ENCODE results near the gene DYNC1LI1. TPM values are rescaled to one million over a fixed set of nuclear protein-coding genes. Genes with fewer than 3 reads are reported as not detected.

DYNC1LI1 gene
- polyA plus RNA-seq, 1 donor from 2014 or later, result 94.5 TPM

DNA sequence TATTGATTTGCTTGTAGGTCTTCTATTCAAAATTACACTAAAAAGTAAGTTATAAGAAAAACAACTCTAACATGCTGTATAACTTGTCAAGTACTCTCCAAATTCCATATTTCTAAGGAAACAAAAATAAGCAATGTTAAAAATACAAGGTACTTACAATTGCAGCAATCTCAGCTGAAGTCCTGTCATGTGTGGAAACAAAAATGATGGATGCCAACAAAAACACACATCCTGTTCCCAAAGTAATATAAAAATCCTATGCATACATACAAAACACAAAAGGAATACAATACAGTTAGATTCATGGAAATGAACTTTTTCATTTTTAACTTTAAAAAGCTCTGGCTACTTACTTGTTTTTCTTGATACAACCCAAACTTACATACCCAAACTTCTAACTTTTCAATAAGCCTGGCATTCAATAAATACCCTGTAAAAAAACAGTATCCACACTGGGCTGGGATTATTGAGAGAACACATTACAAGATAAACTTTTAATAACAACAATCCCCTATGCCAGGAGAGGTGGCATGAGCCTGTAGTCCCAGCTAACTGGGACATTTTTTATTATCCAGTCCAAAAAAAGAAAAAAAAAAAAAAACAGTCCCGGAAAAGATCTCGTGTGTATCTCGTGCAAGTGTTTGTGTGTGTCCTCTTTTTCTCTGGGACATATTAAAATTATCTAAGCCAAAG, 82.7 kb downstream of the DYNC1LI1 start:
- no peaks in the 10 kb centered on the region for H3F3A ChIP-seq (ENCODE audit: insufficient read depth, low read length, poor library complexity, severe bottlenecking)
- H3K4me2 ChIP-seq (ENCODE audit: low read length), result no peak overlapping the region
- H2AFZ ChIP-seq (ENCODE audit: low read depth, low read length), result no peak overlapping the region
- H3K79me2 ChIP-seq (replicated peaks; ENCODE audit: insufficient read depth, low read length), result peaks cover 4% of the 10 kb centered on the region
- no peak overlapping the region for H3K4me3 ChIP-seq (ENCODE audit: low read length)
- H3K9ac ChIP-seq (ENCODE audit: low read length), result no peak overlapping the region
- no peaks in the 10 kb centered on the region for H3K27me3 ChIP-seq (ENCODE audit: insufficient read depth, low read depth, low read length)
- no peak overlapping the region for H3K27ac ChIP-seq (ENCODE audit: low read length)
- H3K9me3 ChIP-seq (ENCODE audit: low read length), result no peaks in the 10 kb centered on the region
- no peaks in the 10 kb centered on the region for H3K9me2 ChIP-seq (ENCODE audit: insufficient read depth, low read length)
- no peaks in the 10 kb centered on the region for H3K36me3 ChIP-seq (ENCODE audit: insufficient read depth, low read length)
- no peaks in the 10 kb centered on the region for H4K20me1 ChIP-seq (ENCODE audit: insufficient read depth)
- TF ChIP-seq EP300 (conservative IDR thresholded peaks at IDR 0.05; ENCODE audit: poor library complexity, severe bottlenecking) (no peak), SMC3 (conservative IDR thresholded peaks at IDR 0.05; ENCODE audit: poor library complexity) (no peak), EZH2 (IDR thresholded peaks at IDR 0.05; ENCODE audit: borderline replicate concordance, insufficient read depth, low read length, poor library complexity, severe bottlenecking) (no peak), POLR2AphosphoS5 (IDR thresholded peaks at IDR 0.05) (no peak), RAD21 (conservative IDR thresholded peaks at IDR 0.05) (no peak), TAF1 (IDR thresholded peaks at IDR 0.05; ENCODE audit: low read depth) (no peak), MXI1 (conservative IDR thresholded peaks at IDR 0.05; ENCODE audit: poor library complexity, severe bottlenecking) (no peak)
- TF ChIP-seq, protein P1, sequence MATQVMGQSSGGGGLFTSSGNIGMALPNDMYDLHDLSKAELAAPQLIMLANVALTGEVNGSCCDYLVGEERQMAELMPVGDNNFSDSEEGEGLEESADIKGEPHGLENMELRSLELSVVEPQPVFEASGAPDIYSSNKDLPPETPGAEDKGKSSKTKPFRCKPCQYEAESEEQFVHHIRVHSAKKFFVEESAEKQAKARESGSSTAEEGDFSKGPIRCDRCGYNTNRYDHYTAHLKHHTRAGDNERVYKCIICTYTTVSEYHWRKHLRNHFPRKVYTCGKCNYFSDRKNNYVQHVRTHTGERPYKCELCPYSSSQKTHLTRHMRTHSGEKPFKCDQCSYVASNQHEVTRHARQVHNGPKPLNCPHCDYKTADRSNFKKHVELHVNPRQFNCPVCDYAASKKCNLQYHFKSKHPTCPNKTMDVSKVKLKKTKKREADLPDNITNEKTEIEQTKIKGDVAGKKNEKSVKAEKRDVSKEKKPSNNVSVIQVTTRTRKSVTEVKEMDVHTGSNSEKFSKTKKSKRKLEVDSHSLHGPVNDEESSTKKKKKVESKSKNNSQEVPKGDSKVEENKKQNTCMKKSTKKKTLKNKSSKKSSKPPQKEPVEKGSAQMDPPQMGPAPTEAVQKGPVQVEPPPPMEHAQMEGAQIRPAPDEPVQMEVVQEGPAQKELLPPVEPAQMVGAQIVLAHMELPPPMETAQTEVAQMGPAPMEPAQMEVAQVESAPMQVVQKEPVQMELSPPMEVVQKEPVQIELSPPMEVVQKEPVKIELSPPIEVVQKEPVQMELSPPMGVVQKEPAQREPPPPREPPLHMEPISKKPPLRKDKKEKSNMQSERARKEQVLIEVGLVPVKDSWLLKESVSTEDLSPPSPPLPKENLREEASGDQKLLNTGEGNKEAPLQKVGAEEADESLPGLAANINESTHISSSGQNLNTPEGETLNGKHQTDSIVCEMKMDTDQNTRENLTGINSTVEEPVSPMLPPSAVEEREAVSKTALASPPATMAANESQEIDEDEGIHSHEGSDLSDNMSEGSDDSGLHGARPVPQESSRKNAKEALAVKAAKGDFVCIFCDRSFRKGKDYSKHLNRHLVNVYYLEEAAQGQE (IDR thresholded peaks at IDR 0.05; ENCODE audit: borderline replicate concordance), result no peak
- TF ChIP-seq, protein P2, sequence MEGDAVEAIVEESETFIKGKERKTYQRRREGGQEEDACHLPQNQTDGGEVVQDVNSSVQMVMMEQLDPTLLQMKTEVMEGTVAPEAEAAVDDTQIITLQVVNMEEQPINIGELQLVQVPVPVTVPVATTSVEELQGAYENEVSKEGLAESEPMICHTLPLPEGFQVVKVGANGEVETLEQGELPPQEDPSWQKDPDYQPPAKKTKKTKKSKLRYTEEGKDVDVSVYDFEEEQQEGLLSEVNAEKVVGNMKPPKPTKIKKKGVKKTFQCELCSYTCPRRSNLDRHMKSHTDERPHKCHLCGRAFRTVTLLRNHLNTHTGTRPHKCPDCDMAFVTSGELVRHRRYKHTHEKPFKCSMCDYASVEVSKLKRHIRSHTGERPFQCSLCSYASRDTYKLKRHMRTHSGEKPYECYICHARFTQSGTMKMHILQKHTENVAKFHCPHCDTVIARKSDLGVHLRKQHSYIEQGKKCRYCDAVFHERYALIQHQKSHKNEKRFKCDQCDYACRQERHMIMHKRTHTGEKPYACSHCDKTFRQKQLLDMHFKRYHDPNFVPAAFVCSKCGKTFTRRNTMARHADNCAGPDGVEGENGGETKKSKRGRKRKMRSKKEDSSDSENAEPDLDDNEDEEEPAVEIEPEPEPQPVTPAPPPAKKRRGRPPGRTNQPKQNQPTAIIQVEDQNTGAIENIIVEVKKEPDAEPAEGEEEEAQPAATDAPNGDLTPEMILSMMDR (IDR thresholded peaks at IDR 0.05; ENCODE audit: poor library complexity, severe bottlenecking), result no peak

- no peaks in the 10 kb centered on the region for H3K9me2 ChIP-seq (ENCODE audit: insufficient read depth, low read length)
- no peak overlapping the region for H3K4me3 ChIP-seq (ENCODE audit: low read length)
- no peaks in the 10 kb centered on the region for H3K9me3 ChIP-seq (ENCODE audit: low read length)
- H3F3A ChIP-seq (ENCODE audit: insufficient read depth, low read length, poor library complexity, severe bottlenecking), result no peaks in the 10 kb centered on the region
- H2AFZ ChIP-seq (ENCODE audit: low read depth, low read length), result no peak overlapping the region
- H4K20me1 ChIP-seq (ENCODE audit: insufficient read depth), result no peaks in the 10 kb centered on the region
- no peak overlapping the region for H3K4me2 ChIP-seq (ENCODE audit: low read length)
- no peaks in the 10 kb centered on the region for H3K79me2 ChIP-seq (replicated peaks; ENCODE audit: insufficient read depth, low read length)
- no peak overlapping the region for H3K27ac ChIP-seq (ENCODE audit: low read length)
- TF ChIP-seq SMC3 (conservative IDR thresholded peaks at IDR 0.05; ENCODE audit: poor library complexity), result no peak
- no peak for TF ChIP-seq MXI1 (conservative IDR thresholded peaks at IDR 0.05; ENCODE audit: poor library complexity, severe bottlenecking)
- TF ChIP-seq, protein P2 (IDR thresholded peaks at IDR 0.05; ENCODE audit: poor library complexity, severe bottlenecking), result no peak
- TF ChIP-seq TAF1 (IDR thresholded peaks at IDR 0.05; ENCODE audit: low read depth), result no peak
- TF ChIP-seq, protein P1 (IDR thresholded peaks at IDR 0.05; ENCODE audit: borderline replicate concordance), result no peak
- no peak for TF ChIP-seq POLR2AphosphoS5 (IDR thresholded peaks at IDR 0.05)
- no peak for TF ChIP-seq RAD21 (conservative IDR thresholded peaks at IDR 0.05)
- no peak for TF ChIP-seq EZH2 (IDR thresholded peaks at IDR 0.05; ENCODE audit: borderline replicate concordance, insufficient read depth, low read length, poor library complexity, severe bottlenecking)
- no peak for TF ChIP-seq EP300 (conservative IDR thresholded peaks at IDR 0.05; ENCODE audit: poor library complexity, severe bottlenecking)
- H3K36me3 ChIP-seq (ENCODE audit: insufficient read depth, low read length), result no peaks in the 10 kb centered on the region
- H3K9ac ChIP-seq (ENCODE audit: low read length), result no peak overlapping the region
- H3K27me3 ChIP-seq (ENCODE audit: insufficient read depth, low read depth, low read length), result no peaks in the 10 kb centered on the region
Measured at GRCh38 chr3:32484436-32484835, 86.2 kb downstream of the DYNC1LI1 start.

Measured in neural cell (in vitro differentiated cells).